ENCODE data around the gene CDK1. TPM values are rescaled to one million over a fixed set of nuclear protein-coding genes. Genes with fewer than 3 reads are reported as not detected.

CDK1 gene
- polyA plus RNA-seq, 1 experiment: 16.8 TPM

- ChIA-PET CTCF (no interaction called here), POLR2A (no interaction called here)
- H3K27me3 ChIP-seq (ENCODE audit: control insufficient read depth, insufficient read depth, low read length): peaks cover 36% of the 10 kb centered on the region
- peak overlapping the region; percentile 38 for H3K4me3 ChIP-seq (ENCODE audit: low read depth, low read length)
- TF ChIP-seq CTCF (IDR thresholded peaks at IDR 0.05; ENCODE audit: insufficient read depth, low read depth, low read length): no peak
- no peak for DNase-seq (ENCODE audit: low read depth)
- H3K36me3 ChIP-seq (ENCODE audit: control insufficient read depth, insufficient read depth, low read length): no peaks in the 10 kb centered on the region
Observed at GRCh38 chr10:60732807-60733516, 45.3 kb upstream of the CDK1 start.

- DNase-seq (ENCODE audit: low read depth): no peak
- ChIA-PET POLR2A (no interaction called here), CTCF (no interaction called here)
- peaks cover 37% of the 10 kb centered on the region for H3K27me3 ChIP-seq (ENCODE audit: control insufficient read depth, insufficient read depth, low read length)
- H3K4me3 ChIP-seq (ENCODE audit: low read depth, low read length): peak overlapping the region; percentile 38
- H3K36me3 ChIP-seq (ENCODE audit: control insufficient read depth, insufficient read depth, low read length): no peaks in the 10 kb centered on the region
- no peak for TF ChIP-seq CTCF (IDR thresholded peaks at IDR 0.05; ENCODE audit: insufficient read depth, low read depth, low read length)
Observed at GRCh38 chr10:60733517-60733822, 44.8 kb upstream of the CDK1 start.

- ChIA-PET POLR2A (no interaction called here), CTCF (no interaction called here)
- Histone ChIP-seq H3K36me3 (ENCODE audit: control insufficient read depth, insufficient read depth, low read length) (no peaks in the 10 kb centered on the region), H3K27me3 (ENCODE audit: control insufficient read depth, insufficient read depth, low read length) (peaks cover 37% of the 10 kb centered on the region), H3K4me3 (ENCODE audit: low read depth, low read length) (no peak overlapping the region)
- no peak for TF ChIP-seq CTCF (IDR thresholded peaks at IDR 0.05; ENCODE audit: insufficient read depth, low read depth, low read length)
- DNase-seq (ENCODE audit: low read depth): no peak
Observed at GRCh38 chr10:60733826-60734225, 44.5 kb upstream of the CDK1 start.

- DNase-seq (ENCODE audit: low read depth): no peak
- peaks cover 35% of the 10 kb centered on the region for H3K27me3 ChIP-seq (ENCODE audit: control insufficient read depth, insufficient read depth, low read length)
- H3K4me3 ChIP-seq (ENCODE audit: low read depth, low read length): no peak overlapping the region
- ChIA-PET POLR2A (no interaction called here), CTCF (no interaction called here)
- no peaks in the 10 kb centered on the region for H3K36me3 ChIP-seq (ENCODE audit: control insufficient read depth, insufficient read depth, low read length)
- no peak for TF ChIP-seq CTCF (IDR thresholded peaks at IDR 0.05; ENCODE audit: insufficient read depth, low read depth, low read length)
Observed at GRCh38 chr10:60734226-60734625, 44.1 kb upstream of the CDK1 start.

- no peak for TF ChIP-seq CTCF (IDR thresholded peaks at IDR 0.05; ENCODE audit: insufficient read depth, low read depth, low read length)
- Histone ChIP-seq H3K27me3 (ENCODE audit: control insufficient read depth, insufficient read depth, low read length) (peaks cover 33% of the 10 kb centered on the region), H3K4me3 (ENCODE audit: low read depth, low read length) (no peak overlapping the region), H3K36me3 (ENCODE audit: control insufficient read depth, insufficient read depth, low read length) (no peaks in the 10 kb centered on the region)
- CTCF ChIA-PET: no interaction called here
- POLR2A ChIA-PET: no interaction called here
- no peak for DNase-seq (ENCODE audit: low read depth)
Observed at GRCh38 chr10:60735244-60735643, 43.0 kb upstream of the CDK1 start.
